Fibroblast of the aortic adventitia (primary cell): Measurements from ENCODE around the gene SNX8. TPM values are rescaled to one million over a fixed set of nuclear protein-coding genes. Genes with fewer than 3 reads are reported as not detected.

Experiments
- DNase-seq: peaks from one replicate; pipeline ENCODE4 v3.0.0-alpha.2; 2010; ENCODE audit warnings: low read depth
- H3K4me3 ChIP-seq: 2 replicates; pipeline ENCODE4 v1.5.1; 2011; ENCODE audit warnings: low read depth, mild to moderate bottlenecking, control low read depth, low read length, moderate library complexity
- total RNA-seq: library from RNA; depleted of rRNA; stranded (reverse); fragments of >200 nt; gene quantifications from 2 replicates; pipeline ENCODE4 v1.2.3, GENCODE V29; 2012; ENCODE audit warnings: low replicate concordance
- TF ChIP-seq, protein P1 (sequence below): IDR thresholded peaks from 2 replicates; pipeline ENCODE4 v1.5.1; 2011; ENCODE audit warnings: mild to moderate bottlenecking, low read length, control low read depth, inconsistent platforms; ENCODE audit not compliant: insufficient read depth

SNX8 gene
- total RNA-seq, 1 donor, result 19.4 TPM

- H3K4me3 ChIP-seq, result no peak overlapping the region
- DNase-seq, result no peak
- TF ChIP-seq, protein P1, sequence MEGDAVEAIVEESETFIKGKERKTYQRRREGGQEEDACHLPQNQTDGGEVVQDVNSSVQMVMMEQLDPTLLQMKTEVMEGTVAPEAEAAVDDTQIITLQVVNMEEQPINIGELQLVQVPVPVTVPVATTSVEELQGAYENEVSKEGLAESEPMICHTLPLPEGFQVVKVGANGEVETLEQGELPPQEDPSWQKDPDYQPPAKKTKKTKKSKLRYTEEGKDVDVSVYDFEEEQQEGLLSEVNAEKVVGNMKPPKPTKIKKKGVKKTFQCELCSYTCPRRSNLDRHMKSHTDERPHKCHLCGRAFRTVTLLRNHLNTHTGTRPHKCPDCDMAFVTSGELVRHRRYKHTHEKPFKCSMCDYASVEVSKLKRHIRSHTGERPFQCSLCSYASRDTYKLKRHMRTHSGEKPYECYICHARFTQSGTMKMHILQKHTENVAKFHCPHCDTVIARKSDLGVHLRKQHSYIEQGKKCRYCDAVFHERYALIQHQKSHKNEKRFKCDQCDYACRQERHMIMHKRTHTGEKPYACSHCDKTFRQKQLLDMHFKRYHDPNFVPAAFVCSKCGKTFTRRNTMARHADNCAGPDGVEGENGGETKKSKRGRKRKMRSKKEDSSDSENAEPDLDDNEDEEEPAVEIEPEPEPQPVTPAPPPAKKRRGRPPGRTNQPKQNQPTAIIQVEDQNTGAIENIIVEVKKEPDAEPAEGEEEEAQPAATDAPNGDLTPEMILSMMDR, result no peak
Measured at GRCh38 chr7:2256306-2257045, 57.8 kb downstream of the SNX8 start.

- no peak for DNase-seq
Measured at GRCh38 chr7:2255145-2256139, 58.8 kb downstream of the SNX8 start.

GRCh38 chr7:2254429-2255144, 59.7 kb downstream of the SNX8 start:
- TF ChIP-seq, protein P1, result no peak
- DNase-seq, result no peak

More at GRCh38 chr7:2255145-2256139, 58.8 kb downstream of the SNX8 start:
- TF ChIP-seq, protein P1, result no peak
- H3K4me3 ChIP-seq, result no peak overlapping the region

GRCh38 chr7:2253525-2254244, 60.6 kb downstream of the SNX8 start:
- no peak for DNase-seq
- TF ChIP-seq, protein P1, result no peak
- no peak overlapping the region for H3K4me3 ChIP-seq

More at GRCh38 chr7:2254429-2255144, 59.7 kb downstream of the SNX8 start:
- no peak overlapping the region for H3K4me3 ChIP-seq

DNA sequence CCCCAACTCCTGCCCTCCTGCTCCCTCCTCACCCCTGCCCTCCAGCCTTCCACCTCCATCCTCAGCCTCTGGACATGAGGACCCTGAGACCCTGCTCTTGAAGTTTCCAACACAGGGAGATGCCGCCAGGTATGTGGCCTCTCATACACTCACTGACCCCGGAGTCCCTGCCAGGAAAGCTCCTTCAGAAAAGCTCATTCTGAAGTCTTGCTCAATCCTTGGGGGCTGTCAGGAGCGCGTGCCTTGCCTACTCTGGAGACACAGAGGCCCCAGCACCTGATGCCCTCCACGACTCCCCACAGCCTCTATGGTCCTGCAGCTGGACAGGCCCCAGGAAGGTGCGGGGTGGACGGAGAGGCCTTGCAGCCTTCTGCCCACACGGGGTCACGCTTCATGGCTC, 61.2 kb downstream of the SNX8 start:
- TF ChIP-seq, protein P1, result no peak
- no peak for DNase-seq
- H3K4me3 ChIP-seq, result no peak overlapping the region
